NT2/D1 (cell line): ENCODE data around the gene SUPT5H.

ENCODE experiments used
- YY1 ChIP-seq: IDR thresholded peaks from 2 replicates; pipeline ENCODE4 v1.6.1; 2011; ENCODE audit not compliant: insufficient read length, insufficient read depth
- ZNF274 ChIP-seq: IDR thresholded peaks from 2 replicates; pipeline ENCODE4 v1.6.1; 2011; ENCODE audit warnings: mild to moderate bottlenecking, low read depth, low read length

- no peak for TF ChIP-seq YY1
- TF ChIP-seq ZNF274, result no peak
Measured at GRCh38 chr19:39420769-39421168, 24.6 kb upstream of the SUPT5H start.
